ENCODE data around the gene DOCK4. TPM values are rescaled to one million over a fixed set of nuclear protein-coding genes. Genes with fewer than 3 reads are reported as not detected.

Gene DOCK4
- total RNA-seq, 1 donor from 2014 or later = 0.73 TPM

DNA sequence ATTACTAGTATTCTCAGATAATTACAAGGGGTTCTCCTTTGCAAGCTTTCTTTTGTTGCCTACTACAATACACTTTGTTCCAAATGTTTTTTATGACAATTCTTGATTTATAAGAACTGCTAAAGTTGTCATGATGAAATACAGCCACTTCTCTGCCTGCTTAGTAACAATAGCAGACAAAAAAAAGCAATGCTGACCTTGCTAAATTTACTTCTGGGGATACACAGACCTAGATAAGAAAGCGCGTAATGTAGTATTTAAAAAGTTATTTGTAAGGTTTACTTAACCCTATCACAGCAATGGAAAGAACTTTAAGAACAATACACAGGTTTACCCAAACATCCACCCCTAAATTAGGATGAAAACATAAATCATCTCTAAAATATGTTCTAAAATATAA lies 311.1 kb downstream of the DOCK4 start:
- CTCF ChIA-PET = no interaction called here
- intact Hi-C loops (cut with micrococcal nuclease) = no loop called here
- TF ChIP-seq, protein P1, sequence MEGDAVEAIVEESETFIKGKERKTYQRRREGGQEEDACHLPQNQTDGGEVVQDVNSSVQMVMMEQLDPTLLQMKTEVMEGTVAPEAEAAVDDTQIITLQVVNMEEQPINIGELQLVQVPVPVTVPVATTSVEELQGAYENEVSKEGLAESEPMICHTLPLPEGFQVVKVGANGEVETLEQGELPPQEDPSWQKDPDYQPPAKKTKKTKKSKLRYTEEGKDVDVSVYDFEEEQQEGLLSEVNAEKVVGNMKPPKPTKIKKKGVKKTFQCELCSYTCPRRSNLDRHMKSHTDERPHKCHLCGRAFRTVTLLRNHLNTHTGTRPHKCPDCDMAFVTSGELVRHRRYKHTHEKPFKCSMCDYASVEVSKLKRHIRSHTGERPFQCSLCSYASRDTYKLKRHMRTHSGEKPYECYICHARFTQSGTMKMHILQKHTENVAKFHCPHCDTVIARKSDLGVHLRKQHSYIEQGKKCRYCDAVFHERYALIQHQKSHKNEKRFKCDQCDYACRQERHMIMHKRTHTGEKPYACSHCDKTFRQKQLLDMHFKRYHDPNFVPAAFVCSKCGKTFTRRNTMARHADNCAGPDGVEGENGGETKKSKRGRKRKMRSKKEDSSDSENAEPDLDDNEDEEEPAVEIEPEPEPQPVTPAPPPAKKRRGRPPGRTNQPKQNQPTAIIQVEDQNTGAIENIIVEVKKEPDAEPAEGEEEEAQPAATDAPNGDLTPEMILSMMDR (IDR thresholded peaks at IDR 0.05) = no peak
- POLR2A ChIA-PET = no interaction called here
- Mint-ChIP-seq H3K27ac (no peak overlapping the region), H3K36me3 (ENCODE audit: low read depth) (no peaks in the 10 kb centered on the region), H3K9me3 (no peaks in the 10 kb centered on the region), H3K4me3 (no peak overlapping the region), H3K27me3 (no peaks in the 10 kb centered on the region), H3K4me1 (no peaks in the 10 kb centered on the region)
- ATAC-seq (ENCODE audit: low read depth) (no peak), DNase-seq (no peak)

DNA sequence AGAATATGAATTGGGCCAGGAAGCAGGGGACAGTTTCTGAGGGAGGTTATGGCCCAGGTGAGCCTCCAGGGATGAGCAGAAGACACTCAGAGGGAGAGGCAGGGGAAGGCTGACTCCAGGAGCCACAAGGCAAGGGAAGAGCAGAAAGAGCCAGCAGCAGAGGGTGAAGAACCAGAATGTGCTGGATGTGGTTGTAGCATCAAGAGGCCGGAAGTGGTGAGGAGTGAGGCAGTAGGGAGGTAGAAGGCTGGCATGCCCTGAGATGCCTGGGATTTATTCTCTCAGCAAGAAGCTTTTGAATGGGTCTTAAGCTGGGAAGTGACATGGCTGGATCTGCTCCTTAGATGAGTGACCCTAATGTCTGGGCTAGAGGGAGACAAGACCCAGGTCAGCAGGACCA lies 311.7 kb downstream of the DOCK4 start:
- CTCF ChIA-PET = no interaction called here
- no peaks in the 10 kb centered on the region for H3K9me3 Mint-ChIP-seq
- no peak overlapping the region for H3K4me3 Mint-ChIP-seq
- no peak for ATAC-seq (ENCODE audit: low read depth)
- POLR2A ChIA-PET = no interaction called here
- TF ChIP-seq, protein P1 (IDR thresholded peaks at IDR 0.05) = no peak
- H3K27ac Mint-ChIP-seq = no peak overlapping the region
- H3K36me3 Mint-ChIP-seq (ENCODE audit: low read depth) = no peaks in the 10 kb centered on the region
- intact Hi-C loops (cut with micrococcal nuclease) = no loop called here
- no peak for DNase-seq
- H3K4me1 Mint-ChIP-seq = no peaks in the 10 kb centered on the region
- H3K27me3 Mint-ChIP-seq = no peaks in the 10 kb centered on the region

DNA sequence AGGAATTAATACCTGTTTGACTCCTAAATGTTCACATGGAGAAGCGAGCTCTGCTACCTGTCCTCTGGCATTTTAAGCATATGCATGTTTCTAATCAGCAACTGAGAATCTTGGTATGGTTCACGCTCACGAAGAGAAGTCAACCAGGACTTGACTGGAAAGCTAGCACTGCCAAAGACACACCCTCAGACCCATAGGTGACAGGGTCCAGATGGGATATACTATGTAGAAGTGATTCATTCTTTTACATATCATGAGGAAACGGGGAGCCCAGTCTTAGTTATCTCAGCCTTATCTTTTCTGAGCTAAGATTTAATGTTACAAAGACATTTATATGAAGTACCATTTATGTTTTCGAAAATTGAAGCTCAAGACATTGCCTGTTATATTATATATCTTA lies 313.0 kb downstream of the DOCK4 start:
- intact Hi-C loops (cut with micrococcal nuclease) = no loop called here
- no peak for DNase-seq
- no peaks in the 10 kb centered on the region for H3K27me3 Mint-ChIP-seq
- no peaks in the 10 kb centered on the region for H3K36me3 Mint-ChIP-seq (ENCODE audit: low read depth)
- no peaks in the 10 kb centered on the region for H3K4me1 Mint-ChIP-seq
- H3K4me3 Mint-ChIP-seq = no peak overlapping the region
- H3K27ac Mint-ChIP-seq = no peak overlapping the region
- ChIA-PET CTCF (no interaction called here), POLR2A (no interaction called here)
- no peak for ATAC-seq (ENCODE audit: low read depth)
- TF ChIP-seq, protein P1 (IDR thresholded peaks at IDR 0.05) = no peak
- H3K9me3 Mint-ChIP-seq = no peaks in the 10 kb centered on the region

DNA sequence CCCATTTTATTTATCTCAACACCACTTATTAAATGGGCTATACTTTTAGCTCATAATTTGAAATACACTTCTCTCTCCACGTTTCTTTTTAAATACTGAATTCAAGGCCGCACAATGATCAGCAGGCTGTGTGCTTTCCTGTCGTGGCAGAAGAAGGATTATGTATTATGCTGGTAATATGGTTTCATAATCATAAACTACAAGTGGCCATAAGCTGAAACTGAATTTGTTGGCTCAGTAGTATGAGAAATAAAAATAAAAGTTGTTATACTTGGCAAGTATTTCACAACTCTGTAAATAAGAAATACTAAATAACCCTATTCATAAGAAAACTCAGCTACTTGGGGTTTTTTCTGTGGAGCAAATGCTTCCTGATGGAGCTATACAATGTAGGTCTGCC lies 313.6 kb downstream of the DOCK4 start:
- ChIA-PET POLR2A (no interaction called here), CTCF (no interaction called here)
- Mint-ChIP-seq H3K36me3 (ENCODE audit: low read depth) (no peaks in the 10 kb centered on the region), H3K27me3 (no peaks in the 10 kb centered on the region), H3K9me3 (no peaks in the 10 kb centered on the region), H3K4me1 (no peaks in the 10 kb centered on the region), H3K4me3 (no peak overlapping the region), H3K27ac (no peak overlapping the region)
- DNase-seq (no peak), ATAC-seq (ENCODE audit: low read depth) (no peak)
- intact Hi-C loops (cut with micrococcal nuclease) = no loop called here
- TF ChIP-seq, protein P1 (IDR thresholded peaks at IDR 0.05) = no peak

DNA sequence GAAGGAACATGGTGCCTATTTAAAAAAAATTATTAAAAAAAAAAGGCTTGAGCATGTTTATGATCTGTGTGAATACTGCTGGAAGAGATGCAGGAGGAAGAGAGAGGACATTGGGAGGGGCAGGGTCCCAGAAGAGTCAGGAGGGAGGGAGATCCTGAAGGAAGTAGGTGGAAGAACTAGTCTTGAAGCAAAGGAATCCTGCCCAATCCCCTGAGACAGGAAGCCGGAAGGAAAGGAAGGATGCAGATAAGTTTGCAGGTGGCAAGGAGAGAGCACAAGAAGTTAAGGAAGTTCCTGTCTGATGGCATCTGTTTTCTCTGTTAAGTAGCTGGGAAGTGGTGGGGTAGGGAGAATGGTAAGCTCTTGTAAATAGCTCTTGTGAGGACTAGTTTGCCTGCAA lies 318.5 kb downstream of the DOCK4 start:
- no peak for ATAC-seq (ENCODE audit: low read depth)
- ChIA-PET CTCF (no interaction called here), POLR2A (no interaction called here)
- H3K9me3 Mint-ChIP-seq = no peaks in the 10 kb centered on the region
- H3K27me3 Mint-ChIP-seq = no peaks in the 10 kb centered on the region
- H3K4me3 Mint-ChIP-seq = no peak overlapping the region
- DNase-seq = no peak
- no peaks in the 10 kb centered on the region for H3K36me3 Mint-ChIP-seq (ENCODE audit: low read depth)
- intact Hi-C loops (cut with micrococcal nuclease) = no loop called here
- no peaks in the 10 kb centered on the region for H3K4me1 Mint-ChIP-seq
- TF ChIP-seq, protein P1 (IDR thresholded peaks at IDR 0.05) = no peak
- no peak overlapping the region for H3K27ac Mint-ChIP-seq
